HG02623 (cell line): ENCODE measurements around the gene PRKAR1B.

Source experiments
- ATAC-seq: cut with Tn5 transposase; IDR thresholded peaks from one replicate; pipeline ENCODE4 v1.9.1; 2021; ENCODE audit warnings: moderate library complexity; ENCODE audit not compliant: unreplicated experiment

The PRKAR1B gene

DNA sequence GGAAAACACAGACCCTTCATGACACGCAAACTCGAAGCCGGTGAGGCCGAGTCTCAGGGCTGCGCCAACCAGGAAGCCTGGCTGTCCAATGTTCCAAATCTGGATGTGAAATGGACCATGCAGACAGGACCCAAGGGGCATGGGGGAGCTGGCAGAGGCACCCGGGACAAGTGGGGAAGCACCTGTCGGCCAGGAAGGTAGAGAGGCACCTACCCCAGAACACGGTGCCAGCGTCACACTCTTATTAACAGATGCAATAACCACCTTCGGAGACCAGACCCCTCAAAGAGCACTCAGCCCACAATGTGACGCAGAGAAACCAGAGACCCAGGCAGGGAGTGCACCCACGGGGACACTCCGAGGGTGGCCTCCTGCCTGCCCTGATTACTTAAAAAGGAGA is 119.1 kb downstream of the PRKAR1B start:
- ATAC-seq: no peak

DNA sequence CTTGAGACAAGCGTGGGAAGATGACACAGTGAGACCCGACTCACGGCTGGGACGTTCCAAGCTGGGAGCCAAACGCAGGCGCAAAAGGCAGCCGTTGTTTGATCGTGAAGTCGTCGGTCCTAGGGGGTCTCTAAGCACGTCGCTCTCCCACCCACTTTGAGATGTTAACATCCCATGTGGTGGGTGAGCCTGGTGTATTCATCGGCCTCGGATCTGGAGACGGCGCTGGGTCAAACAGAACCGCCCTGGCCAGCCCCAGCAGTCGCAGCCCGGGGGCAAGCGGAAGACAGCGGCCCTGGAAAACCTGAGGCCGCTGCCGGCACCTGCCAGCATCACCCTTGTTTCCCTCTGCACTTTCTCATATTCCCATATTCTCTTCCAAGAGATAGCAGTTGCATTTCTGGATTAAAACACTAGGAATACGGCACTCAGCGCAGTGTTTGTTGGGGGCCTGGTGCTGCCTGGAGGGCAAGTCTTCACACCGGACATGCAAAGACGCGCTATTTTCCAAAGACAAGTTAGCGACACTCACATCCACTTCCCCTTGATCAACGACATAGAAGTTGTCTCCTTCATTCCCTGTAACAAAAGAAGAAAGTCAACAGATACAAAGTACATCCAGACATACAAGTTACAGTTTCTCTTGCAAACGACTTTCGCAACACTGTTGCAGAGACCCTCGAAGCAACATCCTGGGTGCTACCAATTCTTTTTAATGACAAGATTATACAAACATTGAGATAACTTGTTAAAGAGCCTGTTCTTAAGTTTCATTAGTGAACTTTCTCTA is 121.2 kb downstream of the PRKAR1B start:
- ATAC-seq: no peak

DNA sequence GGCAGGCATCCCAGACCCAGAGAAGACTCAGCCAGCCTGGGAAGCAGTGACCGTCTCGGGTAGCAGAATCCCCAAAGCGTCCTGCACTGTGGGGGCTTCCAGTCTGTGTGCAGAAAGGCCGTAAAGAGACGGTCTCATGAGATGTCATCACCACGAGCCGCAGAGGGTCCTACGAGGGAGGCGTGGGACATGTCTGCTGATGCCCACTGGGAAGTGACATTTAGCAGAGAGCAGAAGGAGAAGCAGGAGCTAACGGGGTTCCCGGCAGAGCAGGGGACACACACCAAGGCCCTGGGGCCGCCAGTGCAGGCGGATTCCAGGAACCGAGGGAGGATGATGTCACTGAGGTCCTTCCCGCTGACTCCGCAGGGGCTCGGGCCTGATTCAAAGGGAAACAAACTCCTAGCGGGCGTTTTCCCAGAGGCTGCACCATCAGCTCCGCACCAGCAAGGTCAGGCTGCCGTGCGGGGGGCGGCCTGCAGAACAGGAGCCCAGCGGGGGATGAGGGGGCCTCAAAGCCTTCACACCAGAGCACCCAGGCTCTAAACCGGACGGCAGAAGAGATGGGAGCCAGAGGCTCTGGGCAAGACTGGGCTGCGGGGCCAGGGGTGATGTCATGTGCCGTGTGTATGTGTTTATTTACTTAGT is 122.1 kb downstream of the PRKAR1B start:
- ATAC-seq: no peak

DNA sequence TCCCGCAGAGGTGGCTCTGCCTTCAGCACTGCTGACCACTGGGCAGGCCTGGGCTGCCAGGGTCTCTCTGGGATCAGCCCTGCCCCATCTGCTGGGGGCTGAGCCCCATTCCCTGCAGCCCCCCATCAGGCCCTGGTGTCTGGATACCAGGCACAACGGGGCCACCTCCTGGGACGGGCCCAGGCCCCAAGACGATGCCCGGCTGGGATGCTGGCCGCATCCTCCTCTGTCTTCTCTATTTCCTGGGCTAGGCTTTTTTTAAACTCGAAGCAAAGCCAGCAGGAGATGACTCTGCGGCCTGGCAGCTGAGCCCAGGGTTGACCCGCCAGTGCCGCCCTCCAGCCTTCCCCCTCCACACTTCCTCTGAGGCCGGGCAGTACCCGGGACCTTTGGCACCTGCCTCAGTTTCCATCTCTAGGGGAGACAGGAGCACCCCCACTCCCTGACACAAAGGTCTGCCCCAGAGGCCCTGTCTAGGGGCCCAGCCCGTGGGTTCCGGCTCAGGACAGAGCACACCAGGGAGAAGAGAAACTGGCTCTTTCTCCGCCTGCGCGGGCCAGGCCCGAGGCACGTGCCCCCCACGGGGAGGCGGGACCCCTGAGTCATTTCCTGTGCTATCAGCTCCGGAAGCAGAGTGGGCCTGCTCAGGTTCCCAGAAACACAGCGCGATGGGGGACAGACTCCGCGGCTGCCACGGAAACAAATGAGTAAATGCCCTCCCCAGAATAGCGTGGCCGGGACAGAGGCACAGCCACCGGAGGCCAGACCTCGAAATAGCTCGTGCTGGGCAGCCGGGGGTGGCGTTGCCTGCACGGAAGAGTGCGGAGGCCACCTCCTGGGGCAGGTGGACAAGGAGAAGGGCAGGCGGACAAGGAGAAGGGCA is 122.8 kb downstream of the PRKAR1B start:
- ATAC-seq: peak; percentile 76

DNA sequence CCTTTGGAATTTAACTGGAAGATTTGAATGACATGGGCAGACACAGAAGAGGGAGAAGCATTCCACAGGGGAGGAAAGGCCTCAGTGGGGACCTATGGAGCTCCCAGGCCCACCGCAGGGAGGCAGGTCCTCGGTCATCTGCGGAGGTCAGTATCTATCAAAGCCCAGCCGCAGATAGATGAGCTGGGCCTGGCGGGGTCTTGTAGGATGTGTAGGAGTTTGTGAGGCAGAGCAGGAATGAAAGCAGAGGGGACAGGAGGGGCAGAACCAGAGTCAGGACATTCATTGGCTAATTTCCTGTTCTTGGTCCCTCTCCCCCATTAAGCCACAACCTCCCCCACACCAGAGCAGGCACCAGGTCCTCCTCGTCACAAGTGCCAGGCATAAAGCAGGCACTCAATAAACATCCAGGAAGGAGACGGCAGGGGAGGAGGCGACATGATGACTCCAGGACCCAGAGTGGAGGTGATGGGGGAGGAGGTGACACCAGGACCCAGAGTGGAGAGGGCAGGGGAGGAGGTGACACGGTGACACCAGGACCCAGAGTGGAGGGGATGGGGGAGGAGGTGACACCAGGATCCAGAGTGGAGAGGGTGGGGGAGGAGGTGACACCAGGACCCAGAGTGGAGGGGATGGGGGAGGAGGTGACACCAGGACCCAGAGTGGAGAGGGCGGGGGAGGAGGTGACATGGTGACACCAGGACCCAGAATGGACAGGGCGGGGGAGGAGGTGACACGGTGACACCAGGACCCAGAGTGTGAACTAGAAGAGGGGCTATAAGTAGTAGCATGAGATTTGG is 123.7 kb downstream of the PRKAR1B start:
- no peak for ATAC-seq

DNA sequence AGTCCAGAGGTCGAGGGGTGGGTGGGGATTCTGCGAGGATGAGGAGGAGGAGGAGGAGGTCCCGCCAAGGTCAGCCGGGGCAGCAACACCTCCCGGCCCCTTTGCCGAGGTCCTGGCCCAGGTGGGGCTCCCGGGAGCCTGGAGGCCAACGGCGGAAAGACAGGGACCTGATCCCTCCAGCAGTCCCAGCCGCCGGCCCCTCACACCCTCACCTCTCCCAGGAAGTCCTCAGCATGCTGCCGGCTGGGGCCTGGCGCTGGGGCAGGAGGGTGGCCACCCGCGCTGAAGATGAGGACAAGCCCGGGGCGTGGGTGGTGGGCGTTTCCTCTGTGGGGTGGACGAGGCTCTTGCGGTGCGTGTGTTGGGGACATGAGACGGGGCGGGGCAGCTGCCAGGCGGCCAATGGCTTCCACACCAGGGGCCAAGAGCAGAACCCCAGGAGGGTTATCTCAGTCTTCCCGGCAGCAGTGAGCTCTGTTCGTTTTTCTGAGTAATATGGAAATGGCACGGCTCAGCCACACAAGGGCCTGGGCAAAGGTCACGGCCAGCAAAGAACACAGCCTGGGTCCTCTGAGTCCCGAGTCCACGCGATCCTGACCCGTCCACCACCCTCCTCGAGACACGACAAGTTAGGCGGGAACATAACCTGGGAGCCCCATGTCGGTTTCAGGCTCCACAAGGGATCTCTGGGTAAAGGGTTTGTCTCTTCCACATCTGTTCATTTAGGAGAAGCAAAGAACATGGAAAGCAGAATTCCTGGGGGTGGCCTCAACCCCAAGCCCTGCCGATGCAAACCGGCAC is 124.5 kb downstream of the PRKAR1B start:
- no peak for ATAC-seq

DNA sequence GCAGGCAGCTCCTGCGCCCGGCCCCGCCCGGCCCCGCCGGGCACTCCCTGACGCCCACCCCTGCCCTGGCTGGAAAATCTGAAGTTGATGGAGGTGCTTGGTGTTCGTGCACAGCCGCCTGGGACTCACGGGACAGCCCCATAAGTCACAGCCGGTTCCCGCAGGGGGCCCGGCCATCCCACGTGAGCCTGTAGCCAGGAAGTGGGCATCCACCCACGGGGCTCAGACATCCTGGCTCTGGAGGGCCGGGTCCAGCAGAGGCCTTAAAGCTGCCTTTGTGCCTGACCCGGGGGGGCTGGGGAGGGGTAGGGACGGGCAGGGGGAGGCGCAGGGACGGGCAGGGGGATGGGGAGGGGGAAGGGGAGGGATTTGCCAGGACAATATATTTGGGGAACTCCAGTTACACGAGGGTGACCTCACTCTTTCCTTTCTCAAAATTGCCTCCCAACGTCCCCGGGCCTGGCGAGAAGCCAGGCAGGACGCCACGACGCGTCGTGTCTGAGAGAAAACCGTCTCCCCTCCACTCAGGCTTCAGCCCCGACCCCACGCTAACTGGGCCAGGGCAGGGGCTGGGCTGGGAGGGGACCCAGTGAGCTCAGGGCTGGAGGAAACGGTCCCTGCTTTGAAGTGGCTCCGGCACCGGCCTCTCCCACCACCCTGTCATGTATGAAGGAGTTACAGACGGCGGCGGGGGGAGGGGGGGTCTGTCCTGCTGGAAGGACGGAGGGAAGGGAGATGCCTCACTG is 125.3 kb downstream of the PRKAR1B start:
- peak; percentile 49 for ATAC-seq

DNA sequence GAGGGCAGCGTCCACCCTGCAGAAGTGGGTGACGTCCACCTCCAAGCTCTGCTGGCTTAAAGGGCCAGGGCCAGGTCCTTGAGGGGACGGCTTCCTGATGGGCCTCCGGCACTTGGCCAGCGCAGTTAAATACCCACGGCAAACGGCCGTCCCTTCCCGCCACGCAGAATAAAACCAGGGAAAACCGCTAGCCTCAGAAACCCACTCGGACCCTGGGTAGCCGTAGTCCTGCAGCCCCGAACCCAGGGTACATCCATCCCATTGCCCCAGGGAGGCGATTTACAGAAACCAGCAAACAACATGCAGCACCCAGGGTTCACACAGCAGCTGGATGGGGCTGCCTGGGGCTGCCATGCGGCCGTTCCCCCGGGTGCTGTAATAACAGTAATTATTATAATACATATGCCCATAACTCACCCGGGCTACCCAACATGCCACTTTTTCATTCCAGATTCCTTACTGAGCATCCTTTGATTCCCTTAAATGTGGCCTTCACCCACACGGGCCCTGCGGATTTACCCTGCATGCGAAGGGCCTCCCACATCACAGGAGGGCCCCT is 126.0 kb downstream of the PRKAR1B start:
- ATAC-seq: no peak

DNA sequence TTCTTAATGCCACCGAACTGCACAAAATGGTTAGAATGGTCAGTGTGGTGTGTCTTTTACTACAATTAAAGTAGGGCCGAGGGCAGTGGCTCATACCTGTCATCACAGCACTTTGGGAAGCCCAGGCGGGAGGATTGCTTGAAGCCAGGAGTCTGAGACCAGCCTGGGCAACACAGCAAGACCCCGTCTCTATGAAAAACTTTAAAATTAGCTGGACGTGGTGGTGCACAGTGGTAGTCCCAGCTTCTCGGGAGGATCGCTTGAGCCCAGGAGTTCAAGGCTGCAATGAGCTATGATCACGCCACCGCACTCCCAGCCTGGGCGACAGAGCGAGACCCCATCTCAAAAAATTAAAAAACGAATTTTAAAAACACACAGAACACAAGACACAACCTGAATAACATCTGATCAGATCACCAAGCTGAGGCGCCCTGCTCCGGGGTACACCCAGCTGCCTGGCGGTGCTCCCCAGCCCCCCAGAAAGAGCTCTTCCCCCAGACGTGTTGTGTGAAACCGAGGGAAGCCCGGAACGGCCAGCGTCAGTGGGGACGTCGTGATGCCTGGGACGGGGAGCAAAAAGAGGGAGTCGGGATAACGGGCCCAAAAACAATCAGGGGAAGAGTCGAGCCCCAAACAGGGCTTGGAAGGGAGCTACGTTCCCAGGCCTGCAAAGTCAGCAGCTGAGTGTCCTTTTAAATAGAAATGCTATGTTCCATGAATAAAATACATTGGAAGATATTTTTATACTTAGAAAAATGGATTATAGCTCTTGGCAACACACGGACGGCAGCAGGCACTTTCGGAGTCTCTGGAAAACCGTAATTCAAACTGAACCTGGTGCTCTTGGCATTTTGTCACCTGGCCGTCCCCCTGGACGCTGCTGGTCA is 126.7 kb downstream of the PRKAR1B start:
- no peak for ATAC-seq

DNA sequence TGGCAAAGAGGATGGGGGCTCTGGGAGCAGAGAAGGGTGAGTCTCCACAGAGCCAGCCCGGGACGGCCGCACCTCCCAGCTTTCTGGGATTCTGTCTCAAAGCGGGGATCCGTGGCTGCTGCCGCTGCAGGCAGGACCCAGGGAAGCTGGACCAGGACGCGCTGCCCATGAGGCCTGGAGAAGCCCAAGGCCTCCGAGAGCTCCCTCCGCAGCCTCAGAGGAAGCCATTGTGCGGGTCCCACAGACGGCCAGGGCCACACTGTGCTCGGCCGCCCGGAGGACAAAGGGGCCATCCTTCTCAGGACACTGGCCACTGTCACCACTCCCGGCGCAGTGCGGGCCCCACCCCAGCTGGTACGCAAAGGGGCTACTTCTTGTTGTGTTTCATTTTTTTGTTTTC is 128.2 kb downstream of the PRKAR1B start:
- ATAC-seq: no peak

DNA sequence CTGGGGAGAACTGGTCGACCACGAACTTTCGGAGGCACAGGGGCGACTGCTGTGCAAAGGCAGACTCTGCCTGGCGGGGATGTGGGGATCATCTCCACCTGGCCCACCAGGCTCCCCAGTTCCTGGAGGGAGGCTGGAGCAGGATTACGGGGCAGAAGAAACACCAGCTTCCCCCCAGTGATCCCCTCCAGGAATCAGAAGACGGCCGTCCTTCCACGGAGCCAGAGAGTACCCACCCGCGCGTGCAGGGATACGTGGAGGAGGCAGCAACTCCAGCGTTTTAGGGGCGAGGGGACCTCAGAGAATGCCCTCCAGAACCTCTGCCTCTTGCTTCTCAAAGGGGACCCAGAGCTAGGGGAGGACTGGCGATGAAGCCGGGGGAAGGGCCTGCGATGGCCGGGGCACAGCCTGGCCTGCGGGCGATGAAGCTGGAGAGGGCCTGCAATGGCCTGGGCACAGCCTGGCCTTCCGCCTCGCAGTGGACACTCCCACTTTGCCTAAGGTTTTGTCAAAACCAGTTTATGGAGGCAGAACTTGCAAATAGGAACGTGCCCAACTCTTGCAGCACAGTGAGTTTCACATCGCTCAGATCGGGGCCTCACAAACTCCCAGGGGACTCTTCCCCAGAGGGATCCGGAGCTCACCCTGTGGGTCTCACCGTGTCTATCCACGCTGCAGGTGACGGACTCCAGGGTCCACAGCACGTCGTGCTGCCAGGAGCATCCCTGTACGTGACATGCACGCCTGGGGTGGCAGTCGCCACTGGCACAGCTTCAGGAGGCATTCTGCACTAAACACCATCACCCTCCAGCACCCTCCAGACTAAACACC is 129.5 kb downstream of the PRKAR1B start:
- no peak for ATAC-seq

DNA sequence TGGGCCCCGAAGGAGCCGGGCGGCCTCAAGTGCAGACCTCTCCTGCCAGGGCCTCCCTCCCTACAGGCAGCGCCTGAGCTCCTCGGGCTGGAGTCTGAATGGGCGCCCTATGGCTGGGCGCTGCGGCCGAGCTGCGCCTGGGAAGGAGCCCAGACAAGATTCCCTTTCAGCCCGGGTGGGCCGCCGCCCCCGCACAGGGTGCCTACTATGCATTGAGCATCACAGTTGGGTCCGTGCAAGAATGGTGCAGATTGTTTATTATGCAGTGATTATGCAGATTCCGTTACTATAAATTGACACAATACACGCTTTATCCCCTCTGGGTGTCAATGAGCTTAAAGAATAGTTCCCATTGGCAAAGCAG is 130.3 kb downstream of the PRKAR1B start:
- no peak for ATAC-seq

DNA sequence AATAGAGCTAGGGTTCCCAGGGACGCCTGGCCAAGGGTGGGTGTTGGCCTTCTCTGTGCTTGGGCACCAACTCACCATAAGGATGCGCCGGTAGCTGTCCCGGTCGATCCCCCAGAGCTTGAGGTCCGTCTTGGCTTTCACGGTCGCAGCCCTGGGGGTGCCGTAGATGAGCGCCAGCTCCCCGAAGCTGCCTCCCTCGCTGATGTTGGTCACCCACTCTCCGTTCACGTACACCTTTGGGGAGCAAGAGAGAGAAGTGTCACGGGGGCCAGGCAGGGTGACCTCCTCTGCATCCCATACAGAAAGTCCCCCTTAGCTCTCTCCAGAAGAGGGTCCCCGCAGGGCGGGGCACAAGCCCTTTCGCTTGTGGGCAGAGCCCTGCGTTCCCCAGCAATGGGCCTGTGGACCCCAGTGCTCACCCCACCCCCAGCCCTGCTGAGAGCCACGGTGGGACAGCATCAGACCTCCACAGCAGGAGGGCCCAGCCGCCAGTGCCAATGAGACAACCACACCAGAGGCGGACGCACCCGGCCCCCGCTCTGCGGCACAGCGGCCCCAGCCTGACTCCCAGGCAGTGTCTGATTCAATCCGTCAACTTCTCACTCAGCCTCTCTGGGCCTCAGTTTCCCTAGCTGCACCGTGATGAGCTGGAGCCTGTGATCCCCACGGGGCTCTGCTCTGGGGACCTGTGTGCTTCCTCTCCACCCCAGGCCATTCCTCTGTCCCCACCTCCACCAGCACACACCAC is 130.8 kb downstream of the PRKAR1B start:
- ATAC-seq: no peak

DNA sequence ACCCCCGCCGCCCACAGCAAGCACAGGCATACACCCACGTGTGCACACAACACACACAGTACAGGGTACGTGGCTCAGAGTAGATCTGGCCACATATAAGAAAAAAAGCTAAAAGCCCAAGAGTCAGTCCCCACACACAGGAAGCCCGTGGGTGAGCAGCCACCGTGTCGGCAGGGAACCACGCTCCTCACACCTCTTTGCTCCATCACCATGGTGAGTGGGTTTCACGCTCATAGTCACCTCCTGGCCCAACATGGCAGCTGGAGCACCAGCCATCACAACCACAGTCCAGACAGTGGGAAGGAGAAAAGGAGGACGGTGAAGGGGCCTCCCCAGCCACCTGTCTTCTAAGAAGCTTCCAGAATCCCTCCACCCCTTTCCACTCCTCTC is 131.5 kb downstream of the PRKAR1B start:
- ATAC-seq: no peak

DNA sequence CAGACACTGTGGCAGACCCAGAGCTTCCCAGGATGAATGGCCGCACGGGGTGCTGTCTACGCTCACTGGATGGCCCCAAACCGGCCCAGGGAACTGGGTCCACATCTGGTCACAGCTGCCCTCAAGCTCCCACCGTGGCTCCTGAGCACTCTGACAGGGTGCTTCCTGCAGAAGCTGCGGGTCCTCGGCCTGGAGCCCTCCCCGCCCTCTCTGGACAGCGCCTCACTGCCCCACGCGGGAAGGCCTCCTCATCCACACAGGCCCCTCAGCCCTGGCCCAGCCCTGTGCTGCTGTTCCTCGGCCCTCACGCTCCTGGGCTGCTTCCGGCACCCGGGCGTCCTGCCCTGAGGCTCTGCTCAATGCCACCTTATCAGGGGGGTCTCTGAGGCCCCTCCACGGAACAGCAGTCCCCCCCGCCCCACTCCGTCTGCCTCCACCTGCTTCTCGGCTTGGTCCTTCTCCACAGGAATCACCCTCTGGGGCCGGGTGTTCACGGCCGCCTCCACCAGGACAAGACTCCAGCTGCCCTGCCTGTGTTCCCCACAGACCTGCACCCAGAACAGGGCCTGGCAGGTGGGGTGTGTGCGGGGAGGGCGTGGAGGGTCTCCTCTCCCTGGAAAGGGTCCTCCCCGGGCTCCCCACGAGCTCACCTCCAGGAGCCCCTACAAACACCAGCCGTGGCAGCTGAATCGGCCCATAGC is 132.0 kb downstream of the PRKAR1B start:
- ATAC-seq: no peak
